Parathyroid adenoma (tissue), 2 donors: ENCODE measurements around the gene DVL1.

Source experiments
- H2AFZ ChIP-seq: fragments of 300-600 bp; sonication (generic); one replicate; pipeline ENCODE4 v1.7.0; 2017; ENCODE audit warnings: antibody characterized with exemption, mild to moderate bottlenecking
- H3K27ac ChIP-seq: fragments of 300-600 bp; sonication (generic); one replicate; pipeline ENCODE4 v1.7.0; 2017
- H3K27me3 ChIP-seq: fragments of 300-600 bp; sonication (generic); one replicate; pipeline ENCODE4 v1.7.0; 2017; ENCODE audit warnings: low read length; ENCODE audit not compliant: control insufficient read depth, insufficient read depth
- H3K36me3 ChIP-seq: fragments of 300-600 bp; sonication (generic); one replicate; pipeline ENCODE4 v1.7.0; 2017; ENCODE audit warnings: low read length; ENCODE audit not compliant: control insufficient read depth, insufficient read depth
- H3K4me1 ChIP-seq: fragments of 300-600 bp; sonication (generic); one replicate; pipeline ENCODE4 v1.7.0; 2017; ENCODE audit warnings: control low read depth
- H3K4me2 ChIP-seq: fragments of 300-600 bp; sonication (generic); one replicate; pipeline ENCODE4 v1.7.0; 2017; ENCODE audit warnings: low read length
- H3K4me3 ChIP-seq: fragments of 300-600 bp; sonication (generic); one replicate; pipeline ENCODE4 v1.7.0; 2017; ENCODE audit warnings: low read depth, low read length
- H3K79me2 ChIP-seq: fragments of 300-600 bp; sonication (generic); one replicate; pipeline ENCODE4 v1.7.0; 2017; ENCODE audit warnings: control low read depth
- H3K9ac ChIP-seq: fragments of 300-600 bp; sonication (generic); one replicate; pipeline ENCODE4 v1.7.0; 2017; ENCODE audit warnings: mild to moderate bottlenecking
- H3K9me3 ChIP-seq: fragments of 300-600 bp; sonication (generic); one replicate; pipeline ENCODE4 v1.7.0; 2017; ENCODE audit warnings: low read length; ENCODE audit not compliant: control insufficient read depth
- CTCF ChIP-seq: fragments of 300-600 bp; sonication (generic); IDR thresholded peaks from one replicate; pipeline ENCODE4 v1.7.0; 2017; ENCODE audit warnings: antibody characterized with exemption, mild to moderate bottlenecking
- donor health status: primary hyperparathyroidism.

DVL1 gene

GRCh38 chr1:1342584-1343115, 6.6 kb downstream of the DVL1 start:
- Histone ChIP-seq H3K27ac (no peak overlapping the region), H3K9me3 (no peaks in the 10 kb centered on the region), H3K9ac (no peak overlapping the region), H3K4me3 (no peak overlapping the region), H3K36me3 (no peaks in the 10 kb centered on the region), H3K79me2 (peaks cover 22% of the 10 kb centered on the region), H3K27me3 (no peaks in the 10 kb centered on the region), H3K4me2 (no peak overlapping the region), H3K4me1 (no peaks in the 10 kb centered on the region), H2AFZ (no peak overlapping the region)
- TF ChIP-seq CTCF = no peak

- Histone ChIP-seq H2AFZ (no peak overlapping the region), H3K36me3 (no peaks in the 10 kb centered on the region), H3K4me3 (no peak overlapping the region), H3K27me3 (no peaks in the 10 kb centered on the region), H3K9me3 (no peaks in the 10 kb centered on the region), H3K27ac (no peak overlapping the region), H3K4me2 (no peak overlapping the region), H3K9ac (no peak overlapping the region), H3K79me2 (peaks cover 17% of the 10 kb centered on the region), H3K4me1 (no peaks in the 10 kb centered on the region)
- no peak for TF ChIP-seq CTCF
Measured at GRCh38 chr1:1342061-1342562, 7.1 kb downstream of the DVL1 start.

GRCh38 chr1:1341549-1342021, 7.6 kb downstream of the DVL1 start:
- H3K4me2 ChIP-seq = no peak overlapping the region
- H3K36me3 ChIP-seq = no peaks in the 10 kb centered on the region
- H3K27ac ChIP-seq = no peak overlapping the region
- no peaks in the 10 kb centered on the region for H3K9me3 ChIP-seq
- H3K79me2 ChIP-seq = peaks cover 14% of the 10 kb centered on the region
- no peak for TF ChIP-seq CTCF
- H2AFZ ChIP-seq = no peak overlapping the region
- H3K4me1 ChIP-seq = no peaks in the 10 kb centered on the region
- no peaks in the 10 kb centered on the region for H3K27me3 ChIP-seq
- H3K4me3 ChIP-seq = no peak overlapping the region
- no peak overlapping the region for H3K9ac ChIP-seq

- no peak for TF ChIP-seq CTCF
- H3K4me1 ChIP-seq = no peaks in the 10 kb centered on the region
- no peaks in the 10 kb centered on the region for H3K9me3 ChIP-seq
- no peak overlapping the region for H3K27ac ChIP-seq
- H3K27me3 ChIP-seq = no peaks in the 10 kb centered on the region
- H3K4me3 ChIP-seq = no peak overlapping the region
- no peak overlapping the region for H3K9ac ChIP-seq
- H2AFZ ChIP-seq = no peak overlapping the region
- no peaks in the 10 kb centered on the region for H3K36me3 ChIP-seq
- H3K4me2 ChIP-seq = no peak overlapping the region
- H3K79me2 ChIP-seq = peaks cover 8% of the 10 kb centered on the region
Measured at GRCh38 chr1:1340791-1341548, 8.2 kb downstream of the DVL1 start.
